Breast epithelium (tissue), 3 donors: Measurements from ENCODE around the gene DOK1.
"Not testable (repeated sequence)": the region's sequence is repeated elsewhere in the genome, so short reads cannot be mapped to it uniquely, and the experiment has no call there.

Source experiments
- CTCF ChIP-seq, 3 donors: fragments of 450-650 bp; IDR thresholded peaks; one replicate each; pipeline ENCODE4 v1.5.1; 2016 to 2017; ENCODE audit warnings: antibody characterized with exemption in 3 of 3, mild to moderate bottlenecking in 3 of 3, moderate library complexity in 3 of 3
- POLR2A ChIP-seq: fragments of 450-650 bp; IDR thresholded peaks from one replicate; pipeline ENCODE4 v1.6.1; 2016; ENCODE audit warnings: antibody characterized with exemption, mild to moderate bottlenecking, moderate library complexity
- POLR2AphosphoS5 ChIP-seq, 3 donors: sonication (generic); formaldehyde crosslinking; IDR thresholded peaks; one replicate each; pipeline ENCODE4 v1.6.1; 2017; ENCODE audit warnings: antibody characterized with exemption in 3 of 3

DNA sequence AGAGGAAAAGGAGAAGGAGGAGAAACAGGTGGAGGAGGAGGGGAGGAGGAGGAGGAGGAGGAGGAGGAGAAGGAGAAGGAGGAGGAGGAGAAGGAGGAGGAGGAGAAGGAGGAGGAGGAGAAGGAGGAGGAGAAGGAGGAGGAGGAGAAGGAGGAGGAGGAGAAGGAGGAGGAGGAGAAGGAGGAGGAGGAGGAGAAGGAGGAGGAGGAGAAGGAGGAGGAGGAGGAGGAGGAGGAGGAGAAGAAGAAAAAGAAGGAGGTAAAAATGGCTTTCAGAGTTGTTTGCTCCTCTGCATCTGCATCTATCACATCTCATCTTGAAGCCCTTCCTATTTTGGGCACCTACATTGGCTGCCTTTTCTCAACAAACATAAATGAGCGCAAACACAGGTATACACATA lies 6.5 kb downstream of the DOK1 start:
- not testable (repeated sequence) for TF ChIP-seq CTCF (IDR thresholded peaks at IDR 0.05); POLR2AphosphoS5 (IDR thresholded peaks at IDR 0.05); POLR2A
